HG03432 (cell line): ENCODE data around the gene TMEM255B.

ENCODE experiments used
- ATAC-seq: cut with Tn5 transposase; IDR thresholded peaks from one replicate; pipeline ENCODE4 v1.9.1; 2021; ENCODE audit warnings: mild to moderate bottlenecking, moderate library complexity; ENCODE audit not compliant: unreplicated experiment

The TMEM255B gene

DNA sequence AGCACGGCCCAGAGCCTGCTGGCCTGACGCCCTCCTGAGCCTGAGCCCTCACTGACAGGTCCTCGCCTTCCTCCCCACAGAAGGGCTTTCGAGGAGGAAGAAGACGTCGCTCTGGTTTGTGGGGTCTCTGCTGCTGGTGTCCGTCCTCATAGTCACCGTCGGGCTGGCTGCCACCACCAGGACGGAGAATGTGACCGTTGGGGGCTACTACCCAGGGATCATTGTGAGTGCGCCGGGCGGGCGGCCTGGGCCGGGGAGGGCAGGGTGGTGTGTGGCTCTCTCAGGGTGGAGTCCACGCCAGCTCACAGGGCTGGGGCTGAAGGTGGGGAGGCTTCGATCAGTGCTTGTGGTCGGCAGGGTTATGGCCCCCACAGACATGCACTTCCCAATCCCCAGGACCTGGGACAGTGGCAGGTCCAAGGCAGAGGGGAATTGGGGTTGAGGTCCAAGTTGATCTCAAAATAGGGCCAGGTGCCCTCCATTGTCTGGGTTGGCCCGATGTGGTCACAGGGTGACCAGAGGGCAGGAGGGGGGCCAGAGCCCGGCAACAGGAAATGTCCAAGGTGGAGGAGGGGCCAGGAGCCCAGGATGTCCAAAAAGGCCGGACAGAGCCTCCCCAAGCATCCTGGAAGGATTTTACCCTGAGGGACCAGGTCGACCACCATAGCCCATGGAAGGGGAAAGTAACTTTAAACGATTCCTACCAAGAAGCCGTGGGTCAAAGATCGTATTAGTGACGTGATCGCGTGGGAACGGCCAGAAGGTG lies 7.2 kb downstream of the TMEM255B start:
- no peak for ATAC-seq

DNA sequence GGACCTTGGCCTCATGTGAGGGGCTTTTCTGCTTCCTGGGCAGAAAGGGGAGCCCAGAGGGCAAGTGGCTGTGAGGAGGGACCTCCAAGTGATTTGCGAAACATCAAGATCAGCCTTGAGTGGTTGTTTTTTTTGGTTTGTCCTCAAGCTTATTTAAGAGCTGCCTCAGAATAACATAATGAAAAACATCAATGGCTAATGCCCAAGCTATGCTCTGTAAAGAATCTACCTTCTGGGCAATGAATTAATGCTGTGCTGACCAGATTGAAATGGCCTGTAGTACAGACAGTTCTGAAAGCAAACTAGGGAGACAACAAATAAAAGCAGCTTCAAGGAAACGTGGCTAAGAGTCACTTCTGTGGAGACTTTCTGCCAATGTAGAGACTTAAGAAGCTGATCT lies 8.3 kb downstream of the TMEM255B start:
- no peak for ATAC-seq

DNA sequence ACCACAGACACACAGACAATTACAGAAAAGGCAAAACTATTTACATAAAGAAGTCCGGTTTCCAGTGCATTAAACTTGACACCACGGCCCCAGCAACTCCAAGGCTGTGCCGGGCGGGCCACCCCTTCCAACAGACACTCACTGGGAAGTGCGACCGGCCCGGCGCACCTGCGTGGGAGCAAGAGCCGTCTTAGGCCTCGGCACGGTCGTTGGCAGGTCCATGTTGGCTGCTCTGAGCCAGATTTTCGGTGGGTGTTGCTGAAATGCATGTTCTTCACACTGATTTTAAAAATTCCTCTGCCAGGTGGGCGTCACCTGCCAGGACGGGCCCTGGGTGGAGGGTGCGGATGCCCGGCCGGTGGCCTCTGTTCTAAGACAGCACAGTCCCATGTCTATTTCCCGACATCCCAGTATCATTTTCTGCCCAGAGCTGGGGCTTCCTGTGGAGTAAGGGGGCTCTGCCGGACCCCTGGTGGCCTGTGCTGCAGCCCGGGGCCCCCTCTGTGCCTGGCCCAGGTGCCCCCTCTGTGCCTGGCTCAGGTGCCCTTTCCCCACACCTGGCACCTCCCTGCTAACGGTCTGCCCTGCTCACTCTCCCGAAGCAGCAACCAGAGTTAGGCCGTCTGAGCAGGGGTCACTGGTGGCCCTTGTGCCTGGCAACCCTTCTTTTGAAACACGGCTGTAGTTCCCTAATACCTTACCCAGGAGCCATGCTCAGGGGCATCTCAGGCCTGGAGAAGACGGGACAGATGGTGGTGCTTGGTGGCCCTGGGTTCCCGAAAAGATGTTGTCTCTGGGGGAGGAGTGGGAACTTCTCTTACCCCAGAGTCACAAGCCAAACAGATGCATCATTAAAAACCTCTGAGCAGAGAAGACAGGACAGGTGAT lies 9.2 kb downstream of the TMEM255B start:
- ATAC-seq = no peak

DNA sequence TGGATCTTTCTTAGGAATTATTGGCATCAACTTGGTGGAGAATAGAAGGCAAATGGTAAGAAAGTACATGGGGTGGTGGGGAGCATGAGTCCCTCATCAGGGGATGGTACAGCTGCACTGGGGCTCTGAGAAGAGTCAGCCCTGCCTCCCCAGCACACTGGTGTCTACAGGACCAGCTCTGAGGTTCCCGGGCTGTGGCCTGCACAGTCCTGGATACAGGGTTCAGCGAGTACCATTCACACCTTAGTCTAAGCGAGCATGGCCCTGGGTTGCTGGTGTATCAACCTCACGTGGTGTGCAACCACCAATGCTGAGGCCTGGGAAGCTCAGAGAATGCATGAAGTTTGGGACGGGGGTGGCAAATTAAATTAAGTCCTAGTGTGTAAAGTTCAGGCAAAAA lies 10.1 kb downstream of the TMEM255B start:
- ATAC-seq = no peak

DNA sequence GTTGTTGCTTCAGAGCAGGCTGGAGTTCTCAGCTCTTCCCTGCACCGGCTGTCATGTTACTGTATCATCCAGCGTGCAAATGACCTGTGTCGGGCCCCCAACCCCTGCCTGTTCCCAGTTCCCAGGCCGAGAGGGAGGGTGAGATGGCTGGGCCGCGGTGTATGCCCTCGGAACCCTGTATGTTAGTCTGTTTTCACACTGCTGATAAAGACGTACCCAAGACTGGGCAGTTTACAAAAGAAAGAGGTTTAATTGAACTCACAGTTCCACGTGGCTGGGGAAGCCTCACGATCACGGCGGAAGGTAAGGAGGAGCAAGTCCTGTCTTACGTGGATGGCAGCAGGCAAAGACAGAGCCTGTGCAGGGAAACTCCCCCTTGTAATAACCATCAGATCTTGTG lies 10.9 kb downstream of the TMEM255B start:
- no peak for ATAC-seq

DNA sequence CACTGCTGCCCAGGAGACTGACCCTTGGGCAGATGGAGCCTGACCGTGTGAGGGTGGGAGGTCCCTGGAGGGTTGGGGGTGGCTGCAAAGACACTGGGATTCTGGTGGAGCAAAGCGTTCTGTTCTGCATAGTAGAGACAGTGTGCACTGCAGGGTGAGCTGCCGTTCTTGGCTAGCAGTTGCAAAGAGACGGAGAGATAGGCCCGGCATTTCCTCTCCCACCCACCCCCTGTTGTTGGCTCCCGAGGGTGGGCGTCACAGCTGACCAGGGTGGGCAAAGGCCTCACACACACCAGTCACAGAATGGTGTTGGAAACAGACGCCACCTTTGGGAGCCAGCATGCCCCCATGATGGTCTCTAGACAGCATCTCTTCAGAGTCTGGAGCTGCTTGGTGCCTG lies 11.4 kb downstream of the TMEM255B start:
- no peak for ATAC-seq

DNA sequence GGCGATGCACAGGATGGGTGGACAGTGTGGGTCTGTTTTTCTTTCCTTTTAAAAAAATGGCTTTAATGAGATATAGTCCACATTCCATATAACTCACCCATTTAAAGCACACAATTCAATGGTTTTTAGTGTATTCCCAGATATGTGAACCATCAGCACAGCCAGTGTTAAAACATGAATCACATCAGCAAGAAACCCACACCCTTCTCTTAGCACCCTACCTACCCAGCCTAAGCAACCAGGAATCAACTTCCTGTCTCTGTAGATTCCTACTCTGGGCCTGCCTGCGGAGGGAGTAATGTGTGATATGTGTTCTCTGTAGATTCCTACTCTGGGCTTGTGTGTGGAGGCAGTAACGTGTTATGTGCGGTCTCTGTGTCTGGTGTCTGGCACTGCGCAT lies 11.9 kb downstream of the TMEM255B start:
- no peak for ATAC-seq

DNA sequence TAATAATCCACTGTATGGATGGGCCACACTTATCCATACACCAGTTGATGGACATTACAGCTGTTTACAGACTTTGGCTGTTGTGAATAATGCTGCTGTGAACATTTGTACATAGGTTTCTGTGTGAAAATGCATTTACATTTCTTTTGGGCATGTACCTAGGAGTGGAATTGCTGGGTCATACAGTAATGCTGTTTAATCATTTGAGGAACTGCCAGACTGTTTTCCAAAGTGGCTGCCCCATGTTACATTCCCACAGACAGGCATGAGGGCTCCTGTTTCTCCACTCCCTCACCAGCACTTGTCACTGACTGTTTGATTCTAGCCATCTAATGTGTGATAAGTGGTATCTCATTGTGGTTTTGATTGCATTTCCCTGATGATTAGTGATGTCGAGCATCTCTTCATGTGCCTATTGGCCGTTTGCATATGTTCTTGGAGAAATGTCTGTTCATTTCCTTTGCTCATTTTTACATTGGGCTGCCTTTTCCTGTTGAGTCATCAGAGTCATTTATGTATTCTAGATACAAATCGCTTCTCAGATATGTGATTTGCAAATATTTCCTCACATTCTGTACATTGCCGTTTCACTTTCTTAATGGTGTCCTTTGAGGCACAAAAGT lies 12.8 kb downstream of the TMEM255B start:
- no peak for ATAC-seq

DNA sequence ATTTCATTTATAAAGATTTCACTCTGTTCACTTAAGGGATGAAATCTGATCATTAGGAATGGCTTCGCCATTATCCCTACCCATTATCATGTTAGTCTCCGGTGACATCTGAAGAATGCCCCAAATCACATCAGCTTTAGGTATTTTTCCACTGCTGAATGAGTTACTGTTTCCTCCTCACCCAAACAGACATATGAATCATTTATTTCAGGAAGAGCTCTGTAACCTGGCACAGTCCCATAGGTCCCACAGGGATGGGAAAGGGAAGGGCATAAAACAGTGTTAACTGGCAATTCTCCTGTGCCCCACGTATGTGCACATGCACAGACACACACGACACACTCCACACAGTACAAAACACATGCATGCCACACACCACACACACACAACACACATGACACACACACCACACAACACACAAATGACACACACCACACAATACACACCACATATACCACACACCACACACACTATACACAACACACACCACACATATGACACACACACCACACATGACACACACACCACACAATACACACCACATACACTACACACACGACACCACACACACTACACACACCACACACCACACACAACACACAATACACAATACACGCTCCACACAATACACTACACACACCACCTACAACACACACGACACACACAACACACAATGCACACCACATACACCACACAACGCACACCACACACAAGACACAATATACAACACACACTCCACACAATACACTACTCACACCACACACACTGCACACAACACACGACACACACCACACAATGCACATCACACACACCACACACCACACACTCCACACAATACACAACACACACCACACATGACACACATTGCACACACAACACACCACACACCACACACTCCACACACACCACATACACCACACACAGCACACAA lies 15.4 kb downstream of the TMEM255B start:
- no peak for ATAC-seq

DNA sequence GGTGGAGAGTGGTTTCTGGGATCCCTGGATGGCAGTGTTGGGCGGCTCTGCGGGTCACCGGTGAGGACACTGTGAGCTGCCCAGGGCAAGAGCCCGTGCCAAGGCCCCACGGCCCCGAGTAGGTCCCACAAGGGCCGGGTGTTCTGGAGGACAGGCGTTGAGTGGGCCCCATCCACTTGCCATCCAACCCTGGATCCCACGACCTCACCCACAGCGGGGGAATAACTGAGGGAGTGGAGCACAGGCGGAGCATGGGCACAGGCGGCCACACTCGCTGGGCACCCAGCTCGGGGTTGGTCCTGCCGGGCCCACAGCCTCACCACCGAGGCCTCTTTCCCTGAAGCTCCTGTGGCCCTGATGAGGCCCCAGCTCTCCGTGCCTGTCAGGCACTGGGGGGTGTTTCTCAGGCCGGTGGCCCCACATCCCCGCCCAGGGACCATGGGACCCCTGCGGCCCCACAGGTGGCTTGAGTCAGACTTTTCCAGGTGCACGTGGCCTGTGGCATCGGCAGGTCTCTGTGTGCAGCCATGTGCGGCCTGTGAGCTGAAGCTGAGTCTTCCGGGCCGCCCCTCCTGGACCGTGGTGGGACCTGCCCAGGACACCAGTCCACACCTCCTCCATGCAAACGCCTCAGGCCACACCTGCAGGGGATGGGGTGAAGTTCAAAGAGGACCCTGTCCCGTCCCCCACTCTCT lies 16.6 kb downstream of the TMEM255B start:
- no peak for ATAC-seq

DNA sequence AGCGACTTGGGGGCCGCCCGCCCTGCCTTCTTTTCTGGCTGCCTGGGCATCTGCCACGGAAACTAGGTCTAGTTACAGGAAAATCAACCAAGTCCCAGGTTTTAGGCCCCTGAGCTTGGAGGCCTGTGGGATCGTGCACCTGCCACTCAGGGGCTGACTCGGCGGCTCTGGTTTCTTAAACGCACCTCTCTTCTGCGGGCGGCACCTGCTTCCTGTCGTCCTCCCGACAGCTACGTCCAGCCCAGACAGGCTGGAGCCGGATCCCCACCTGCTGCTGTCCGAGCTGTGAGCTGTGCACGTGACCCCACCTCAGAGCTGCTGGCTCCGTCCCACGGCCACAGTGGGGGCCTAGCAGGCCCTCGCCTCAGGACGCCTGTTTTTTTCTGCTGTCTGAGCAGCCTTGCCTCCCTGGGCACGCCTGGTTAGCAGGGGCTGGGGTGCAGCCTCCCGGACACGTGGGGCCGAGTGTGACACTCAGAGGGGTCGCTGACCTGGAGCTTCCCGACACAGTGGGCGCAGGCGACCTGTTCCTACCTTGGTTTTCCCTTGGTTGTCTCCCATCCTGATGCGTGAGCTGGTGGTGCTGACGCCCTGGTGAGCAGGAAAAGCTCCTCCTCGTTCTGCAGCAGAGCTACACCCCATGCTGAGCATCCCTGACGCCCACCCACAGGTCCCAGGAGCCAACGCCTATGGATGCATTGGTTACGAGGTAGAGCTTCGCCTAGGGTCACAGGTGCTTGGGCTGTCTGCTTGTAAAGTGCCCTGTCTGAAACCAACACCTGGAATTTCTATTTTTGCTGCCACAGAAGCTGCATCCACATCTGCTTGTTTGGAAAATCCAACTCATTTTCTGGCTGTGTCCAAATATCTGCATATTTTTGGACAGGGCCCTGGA lies 17.5 kb downstream of the TMEM255B start:
- no peak for ATAC-seq

DNA sequence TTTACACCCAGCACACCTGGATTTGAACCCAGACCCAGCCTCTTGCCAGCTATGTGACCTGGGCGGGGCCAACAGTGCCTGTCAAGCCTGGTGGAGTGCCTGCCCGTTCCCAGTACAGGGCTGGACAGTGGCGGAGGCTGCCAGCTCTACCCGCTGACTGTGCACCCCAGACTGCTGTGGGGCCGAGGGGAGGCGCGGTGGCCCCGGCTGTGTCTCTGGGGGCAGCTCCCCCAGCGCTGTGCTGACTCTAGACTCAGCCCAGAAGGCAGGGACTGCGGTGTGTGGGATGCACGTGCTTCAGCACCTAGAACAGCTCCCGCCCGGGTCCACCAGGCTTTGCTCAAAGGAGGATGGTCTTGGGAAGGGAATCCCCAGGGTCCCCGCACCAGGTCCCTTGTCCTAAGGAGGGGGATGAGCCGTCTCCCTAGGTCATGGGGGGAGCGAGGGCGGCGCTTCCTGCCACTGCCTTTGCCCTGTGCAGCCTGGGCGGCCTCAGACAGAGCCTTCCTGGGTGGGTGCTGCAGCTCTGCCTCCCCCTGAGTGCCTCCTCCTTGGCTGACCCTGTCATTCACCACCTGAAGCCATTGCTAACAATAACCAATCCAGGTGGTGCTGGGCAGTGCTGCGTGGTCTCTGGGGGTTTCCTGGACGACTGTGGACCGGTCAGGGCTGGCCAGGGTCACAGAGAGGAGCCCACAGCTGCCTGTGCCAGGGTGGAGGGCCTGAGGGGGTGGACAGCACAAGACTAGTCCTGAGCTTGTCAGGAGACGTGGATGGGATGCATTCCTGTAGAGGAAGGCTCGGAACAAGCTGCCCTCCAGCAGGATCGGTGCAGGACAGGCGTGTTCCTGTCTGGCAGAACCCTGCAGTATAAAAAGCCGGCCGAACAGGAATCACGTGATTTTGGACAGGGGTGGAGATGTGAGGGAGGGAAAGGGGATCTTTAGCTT lies 18.6 kb downstream of the TMEM255B start:
- no peak for ATAC-seq

DNA sequence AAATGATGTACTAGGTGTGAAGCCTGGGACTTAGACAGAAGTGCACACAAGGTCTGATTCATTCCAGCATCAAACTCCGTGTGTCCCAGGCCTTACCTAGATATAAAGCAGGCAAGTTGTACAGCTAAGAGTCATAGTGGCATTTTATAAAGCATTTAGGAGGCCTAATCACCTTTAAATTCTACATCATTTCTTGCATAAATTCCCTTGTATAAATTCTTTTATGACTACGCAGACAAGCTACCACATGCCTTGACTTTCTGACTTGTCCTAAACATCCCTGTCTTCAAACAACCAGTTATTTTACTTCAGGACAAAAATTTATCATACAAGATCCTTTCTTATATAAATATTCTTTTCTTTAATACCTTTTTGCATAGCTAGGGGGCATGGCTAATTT lies 22.5 kb downstream of the TMEM255B start:
- no peak for ATAC-seq

DNA sequence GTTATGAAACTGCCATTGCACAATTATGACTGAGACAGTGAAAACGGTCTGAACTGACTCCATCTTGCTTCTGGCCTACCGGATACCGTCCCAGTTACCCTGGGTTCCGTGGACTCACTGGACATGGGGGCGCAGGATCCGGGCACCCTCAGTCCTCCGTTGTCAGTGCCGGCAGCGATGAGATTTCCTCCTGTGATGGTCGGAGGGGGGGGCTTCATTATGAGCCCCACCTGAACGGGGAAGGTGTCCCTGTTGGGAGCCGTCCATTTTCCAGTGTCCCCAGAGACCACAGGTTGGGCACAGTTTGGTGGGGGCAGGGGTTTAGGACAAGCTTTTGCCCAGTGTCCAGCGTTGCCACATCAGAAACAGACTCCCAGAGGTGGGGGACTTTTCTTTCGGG lies 23.4 kb downstream of the TMEM255B start:
- no peak for ATAC-seq

DNA sequence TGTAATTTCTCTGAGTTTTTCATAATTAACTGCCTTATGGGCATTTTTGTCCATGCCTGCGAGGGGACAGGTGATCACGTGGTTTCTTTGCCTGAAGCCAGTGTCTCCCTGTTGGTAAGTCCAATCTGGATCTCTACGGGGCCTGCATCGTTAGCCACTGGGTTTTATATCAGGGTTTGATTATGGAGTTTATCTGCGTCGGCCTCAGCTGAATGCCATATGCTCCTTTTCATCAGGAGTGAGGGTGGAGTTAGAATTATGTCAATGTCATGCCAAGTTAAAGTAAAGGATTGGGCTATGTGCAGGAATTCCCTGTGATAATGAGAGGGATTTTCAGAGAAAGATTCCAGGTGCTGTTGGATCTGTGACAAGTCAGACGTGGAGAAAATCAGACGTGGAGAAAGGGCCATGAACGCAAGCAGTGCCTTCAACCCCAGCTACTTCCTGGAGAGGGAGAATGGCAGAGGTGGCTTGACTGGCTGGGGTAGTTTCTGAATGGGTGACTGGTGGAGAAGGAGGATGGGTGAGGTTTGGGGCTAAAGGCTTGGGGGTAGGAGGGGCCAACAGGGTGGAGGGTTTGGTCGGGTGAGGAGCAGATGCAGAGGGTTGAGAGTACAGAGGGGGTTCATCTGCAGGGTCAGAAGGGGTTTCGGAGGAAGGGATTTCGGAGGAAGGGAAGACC lies 24.3 kb downstream of the TMEM255B start:
- ATAC-seq = no peak

DNA sequence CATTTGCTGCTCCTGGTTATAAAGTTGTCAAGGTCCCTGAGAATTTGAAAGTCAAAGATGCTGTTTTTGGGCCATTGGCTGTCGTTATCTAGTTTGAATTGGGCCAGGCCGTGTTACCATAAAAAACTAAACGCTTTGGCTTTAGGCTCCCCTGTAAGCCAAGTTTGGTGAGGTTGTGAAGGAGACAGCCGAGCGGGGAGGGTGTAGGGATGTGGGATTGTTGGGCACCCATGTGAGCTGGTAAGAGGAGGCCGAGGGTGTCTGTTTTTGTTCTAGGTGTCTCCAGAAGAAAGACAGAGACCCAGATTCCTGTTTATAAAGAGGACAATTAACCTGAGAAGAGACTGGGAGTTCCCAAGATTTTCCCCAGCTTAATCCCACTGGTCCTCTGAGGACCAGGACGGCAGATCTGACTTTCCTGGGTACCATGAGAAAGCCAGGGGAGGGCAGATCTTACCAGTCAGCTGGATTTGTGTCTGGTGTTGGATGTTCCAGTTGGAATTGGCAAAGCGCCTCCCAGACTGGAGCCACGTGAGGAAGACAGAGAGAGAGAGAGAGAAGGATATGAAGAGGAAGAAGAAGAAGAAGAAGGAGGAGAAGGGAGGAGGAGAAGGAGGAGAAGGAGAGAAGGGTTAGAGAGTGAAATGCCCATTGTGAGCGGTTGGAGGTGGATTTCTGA lies 25.1 kb downstream of the TMEM255B start:
- ATAC-seq = no peak

DNA sequence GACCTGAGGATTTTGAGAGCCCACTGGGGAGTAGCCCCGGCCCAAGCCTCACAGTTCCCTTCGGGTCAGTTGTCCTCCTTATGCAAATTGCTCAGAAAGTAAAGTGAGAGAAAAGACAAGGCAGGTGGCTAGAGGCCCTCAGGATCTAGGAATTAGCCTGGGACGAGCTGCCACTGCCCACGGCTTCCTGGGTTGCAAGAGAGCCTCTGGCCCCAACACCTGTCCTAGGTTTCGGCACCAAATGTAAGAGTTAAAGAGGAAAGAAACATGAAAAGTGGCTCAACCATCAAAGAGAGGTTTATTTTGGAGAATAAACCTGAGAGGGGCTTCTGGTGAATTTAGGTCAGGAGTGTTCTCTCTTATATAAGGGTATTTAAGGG lies 25.6 kb downstream of the TMEM255B start:
- no peak for ATAC-seq
